Measurements from ENCODE around the gene BOLA1. TPM values are rescaled to one million over a fixed set of nuclear protein-coding genes. Genes with fewer than 3 reads are reported as not detected.

Gene BOLA1
- total RNA-seq, 1 donor from 2014 or later: 10.5 TPM

DNA sequence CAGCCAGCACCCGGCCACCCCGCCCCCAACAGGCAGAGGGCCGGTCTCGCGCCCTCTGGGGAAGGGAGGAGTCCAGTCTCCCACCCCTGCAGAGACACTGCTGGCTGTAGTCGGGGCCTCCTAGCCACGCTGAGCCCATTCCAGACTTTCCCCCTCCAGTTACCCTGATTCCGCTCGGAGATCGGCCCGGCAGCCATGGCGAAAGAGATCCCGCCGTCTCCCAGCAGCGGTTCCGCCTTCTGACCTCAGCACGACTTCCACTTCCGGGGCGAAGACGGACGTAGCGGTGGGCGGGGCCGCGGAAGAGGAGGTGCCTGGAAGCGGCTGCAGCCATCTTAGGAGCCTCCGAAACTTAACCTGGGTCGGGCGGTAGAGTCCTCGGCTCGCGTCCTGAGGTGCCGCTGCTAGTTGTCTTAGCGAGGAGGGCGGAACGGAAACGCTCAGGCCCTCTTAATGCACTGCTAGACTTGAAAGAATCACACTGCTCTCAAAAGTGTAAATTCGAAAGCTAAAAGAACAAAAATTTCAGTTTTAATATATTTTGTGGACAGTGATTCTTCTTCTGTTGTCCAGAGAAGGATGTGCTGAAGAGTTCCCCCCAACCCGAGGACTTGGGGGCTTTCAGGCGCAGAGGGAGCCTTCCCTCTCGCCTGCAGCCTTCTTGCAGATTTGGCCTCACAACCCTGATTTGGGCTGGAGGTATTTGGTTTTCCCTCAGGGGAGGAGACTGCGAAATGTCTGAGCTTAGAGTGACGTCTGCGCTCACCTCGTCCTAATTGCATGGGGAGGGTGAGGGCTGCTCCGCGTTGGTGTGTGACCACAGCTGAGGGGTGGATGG is 28.4 kb downstream of the BOLA1 start, which contains the start of gene SF3B4:
SF3B4 (minus strand) TSS at position 241 of the 838 bp plus-strand sequence; CDS start at position 197, 44 bp downstream.
- Mint-ChIP-seq H3K27me3 (ENCODE audit: low read depth) (no peaks in the 10 kb centered on the region), H3K4me1 (ENCODE audit: low read depth) (peaks cover 51% of the 10 kb centered on the region), H3K9me3 (ENCODE audit: low read depth) (no peaks in the 10 kb centered on the region), H3K36me3 (ENCODE audit: low read depth) (peaks cover 44% of the 10 kb centered on the region), H3K4me3 (ENCODE audit: unreplicated experiment) (peak within 1 kb of the TSS; percentile 99), H3K27ac (ENCODE audit: unreplicated experiment) (peak within 1 kb of the TSS; percentile 98)
- peak; percentile 98 for DNase-seq (ENCODE audit: low spot score)
- TF ChIP-seq CTCF (IDR thresholded peaks at IDR 0.05): peak; percentile 29

GRCh38 chr1:149928401-149928724 is 29.0 kb downstream of the BOLA1 start:
- no peak for TF ChIP-seq CTCF (IDR thresholded peaks at IDR 0.05)
- no peak for DNase-seq (ENCODE audit: low spot score)
- Mint-ChIP-seq H3K27ac (ENCODE audit: unreplicated experiment) (peak overlapping the region; percentile 98), H3K9me3 (ENCODE audit: low read depth) (no peaks in the 10 kb centered on the region), H3K36me3 (ENCODE audit: low read depth) (peaks cover 42% of the 10 kb centered on the region), H3K4me1 (ENCODE audit: low read depth) (peaks cover 51% of the 10 kb centered on the region), H3K27me3 (ENCODE audit: low read depth) (no peaks in the 10 kb centered on the region), H3K4me3 (ENCODE audit: unreplicated experiment) (peak overlapping the region; percentile 99)

DNA sequence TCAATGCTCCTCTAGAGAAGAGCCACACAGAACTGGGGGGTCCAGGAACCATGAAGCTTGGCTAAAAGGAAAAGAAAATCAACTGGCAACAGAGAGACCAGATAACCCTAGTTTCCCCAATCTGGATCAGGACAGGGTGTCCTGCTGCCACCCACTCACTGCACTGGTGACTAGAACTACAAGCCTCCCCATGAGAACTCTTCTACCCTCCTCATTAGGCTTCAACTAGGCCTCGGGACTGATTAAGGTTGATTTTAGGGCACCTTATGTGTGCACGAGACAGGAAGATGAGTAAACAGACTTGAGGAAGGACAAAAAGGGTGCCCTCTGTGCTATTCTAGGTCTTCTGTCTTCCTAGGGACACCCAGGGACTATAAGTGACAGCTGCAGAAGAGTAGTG is 30.5 kb downstream of the BOLA1 start:
- no peak for DNase-seq (ENCODE audit: low spot score)
- H3K9me3 Mint-ChIP-seq (ENCODE audit: low read depth): no peaks in the 10 kb centered on the region
- no peak overlapping the region for H3K4me3 Mint-ChIP-seq (ENCODE audit: unreplicated experiment)
- no peak overlapping the region for H3K27ac Mint-ChIP-seq (ENCODE audit: unreplicated experiment)
- H3K4me1 Mint-ChIP-seq (ENCODE audit: low read depth): peaks cover 47% of the 10 kb centered on the region
- no peaks in the 10 kb centered on the region for H3K27me3 Mint-ChIP-seq (ENCODE audit: low read depth)
- no peak for TF ChIP-seq CTCF (IDR thresholded peaks at IDR 0.05)
- peaks cover 34% of the 10 kb centered on the region for H3K36me3 Mint-ChIP-seq (ENCODE audit: low read depth)

DNA sequence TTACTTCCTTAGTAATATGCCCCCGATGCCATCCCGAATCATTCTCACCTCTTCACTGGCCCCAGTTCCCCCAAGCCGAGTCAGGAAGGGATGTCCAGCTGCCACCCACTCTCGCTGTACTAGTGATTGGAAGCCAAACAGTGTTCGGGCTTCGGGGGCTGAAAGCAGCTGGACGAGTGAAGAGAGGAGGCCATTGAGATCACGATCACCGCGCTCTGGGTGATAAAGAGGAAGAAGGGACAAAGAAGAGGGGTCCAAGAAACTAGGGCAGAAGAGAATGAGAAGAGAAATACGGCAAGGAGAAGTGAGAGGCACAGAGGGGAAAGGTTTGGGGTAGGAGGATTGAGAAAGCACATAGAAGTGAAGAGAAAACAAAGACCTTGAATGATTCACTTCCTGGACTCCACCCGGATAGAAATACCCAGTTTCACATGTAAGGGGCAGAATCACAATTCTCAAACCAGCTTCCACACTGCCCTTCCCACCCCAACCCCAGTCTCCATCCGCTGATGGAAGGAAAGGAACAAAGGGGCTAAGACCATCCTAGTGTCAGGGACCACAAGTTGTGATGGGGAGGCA is 31.9 kb downstream of the BOLA1 start:
- peaks cover 43% of the 10 kb centered on the region for H3K4me1 Mint-ChIP-seq (ENCODE audit: low read depth)

More for the DNA sequence above, 31.9 kb downstream of the BOLA1 start:
- peak overlapping the region; percentile 76 for H3K27ac Mint-ChIP-seq (ENCODE audit: unreplicated experiment)
- no peak overlapping the region for H3K4me3 Mint-ChIP-seq (ENCODE audit: unreplicated experiment)
- DNase-seq (ENCODE audit: low spot score): no peak
- no peaks in the 10 kb centered on the region for H3K9me3 Mint-ChIP-seq (ENCODE audit: low read depth)
- no peak for TF ChIP-seq CTCF (IDR thresholded peaks at IDR 0.05)
- peaks cover 24% of the 10 kb centered on the region for H3K36me3 Mint-ChIP-seq (ENCODE audit: low read depth)
- H3K27me3 Mint-ChIP-seq (ENCODE audit: low read depth): no peaks in the 10 kb centered on the region
